NCI-H2196 (cell line): Measurements from ENCODE around the gene GALR2.
"Not testable (repeated sequence)": the region's sequence is repeated elsewhere in the genome, so short reads cannot be mapped to it uniquely, and the experiment has no call there.

ENCODE experiments used
- DNase-seq: peaks from one replicate; lab custom pipeline; 2025; ENCODE audit not compliant: unreplicated experiment; lab: John Stamatoyannopoulos, UW

The GALR2 gene

GRCh38 chr17:76074390-76075363 lies at the start of gene GALR2:
Gene GALR2 (plus strand): TSS chr17:76074781. CDS start chr17:76074884, 103 bp downstream.
- DNase-seq = no peak

GRCh38 chr17:76025294-76025693 lies 49.3 kb upstream of the GALR2 start:
- DNase-seq = no peak

GRCh38 chr17:76026714-76027158 lies 47.8 kb upstream of the GALR2 start:
- no peak for DNase-seq

- DNase-seq = no peak
These were observed 47.3 kb upstream of the GALR2 start, which contains the start of gene EVPL for GRCh38 chr17:76027159-76027839. Gene EVPL (minus strand): TSS chr17:76027306. CDS start chr17:76027198, 108 bp downstream.

GRCh38 chr17:76032073-76032779 lies 42.4 kb upstream of the GALR2 start:
- DNase-seq = no peak

GRCh38 chr17:76032780-76033108 lies 41.8 kb upstream of the GALR2 start:
- DNase-seq = no peak

GRCh38 chr17:76033139-76033538 lies 41.4 kb upstream of the GALR2 start:
- DNase-seq = no peak

- DNase-seq = no peak
These were observed 39.9 kb upstream of the GALR2 start for GRCh38 chr17:76034428-76035350.

- peak; percentile 56 for DNase-seq
These were observed 37.9 kb upstream of the GALR2 start for GRCh38 chr17:76036497-76037261.

- no peak for DNase-seq
These were observed 36.5 kb upstream of the GALR2 start for GRCh38 chr17:76038050-76038449.

- DNase-seq = no peak
These were observed 35.5 kb upstream of the GALR2 start for GRCh38 chr17:76039121-76039520.

- no peak for DNase-seq
These were observed 34.2 kb upstream of the GALR2 start for GRCh38 chr17:76040376-76040775.

- DNase-seq = not testable (repeated sequence)
These were observed 31.7 kb upstream of the GALR2 start for GRCh38 chr17:76042868-76043267.

GRCh38 chr17:76044475-76045007 lies 30.0 kb upstream of the GALR2 start:
- DNase-seq = not testable (repeated sequence)

GRCh38 chr17:76046064-76046463 lies 28.5 kb upstream of the GALR2 start:
- DNase-seq = no peak

- no peak for DNase-seq
These were observed 26.5 kb upstream of the GALR2 start for GRCh38 chr17:76048025-76048605.

GRCh38 chr17:76048711-76049110 lies 25.9 kb upstream of the GALR2 start:
- DNase-seq = no peak

- no peak for DNase-seq
These were observed 25.3 kb upstream of the GALR2 start for GRCh38 chr17:76049239-76049638.
